ENCODE measurements around the gene RASL12. TPM values are rescaled to one million over a fixed set of nuclear protein-coding genes. Genes with fewer than 3 reads are reported as not detected.

RASL12 gene
- total RNA-seq, 8 experiments from 2014 or later = 0.05 to 0.73 (median 0.15) TPM; not detected in 3

- Histone ChIP-seq H3K27ac (no peak overlapping the region), H3K4me3 (no peak overlapping the region), H3K4me1 (replicated peaks in 1 of 2) (no peaks in the 10 kb centered on the region)
- in situ Hi-C loops (cut with MboI; ENCODE audit: low pct_unique_long_range_greater_than_20kb in 2 of 9, low sequenced_read_pairs in 9 of 9, unreplicated experiment in 9 of 9) = no loop called here
- peak in 1 of 8 experiments; percentile 9 for ATAC-seq (replicated peaks in 6 of 8)
- WGBS, 10 experiments = 18 to 80% (median 65%) methylated on average over 1 to 3 of the region's 3 CpGs
These were observed 1.7 kb downstream of the RASL12 start for GRCh38 chr15:65066001-65066634.

- 50 to 100% (median 82%) methylated on average over 1 to 4 of the region's 5 CpGs; no CpG with 5 or more reads in 3 of the 10 experiments for whole genome bisulfite sequencing, 10 experiments
- no peak overlapping the region for H3K4me3 ChIP-seq
- ATAC-seq (replicated peaks in 6 of 8) = no peak
- no peaks in the 10 kb centered on the region for H3K4me1 ChIP-seq (replicated peaks in 1 of 2)
- in situ Hi-C loops (cut with MboI; ENCODE audit: low pct_unique_long_range_greater_than_20kb in 2 of 9, low sequenced_read_pairs in 9 of 9, unreplicated experiment in 9 of 9) = no loop called here
- no peak overlapping the region for H3K27ac ChIP-seq
These were observed 5.1 kb downstream of the RASL12 start for GRCh38 chr15:65062726-65063125.

GRCh38 chr15:65062061-65062460, 5.7 kb downstream of the RASL12 start:
- ATAC-seq (replicated peaks in 6 of 8) = no peak
- Histone ChIP-seq H3K4me3 (no peak overlapping the region), H3K4me1 (replicated peaks in 1 of 2) (no peaks in the 10 kb centered on the region), H3K27ac (no peak overlapping the region)
- in situ Hi-C loops (cut with MboI; ENCODE audit: low pct_unique_long_range_greater_than_20kb in 2 of 9, low sequenced_read_pairs in 9 of 9, unreplicated experiment in 9 of 9) = no loop called here
- WGBS, 10 experiments = 33 to 100% (median 83%) methylated on average over 1 to 3 of the region's 5 CpGs; no CpG with 5 or more reads in 4 of the 10 experiments

- Histone ChIP-seq H3K4me1 (replicated peaks in 1 of 2) (no peaks in the 10 kb centered on the region), H3K27ac (no peak overlapping the region), H3K4me3 (no peak overlapping the region)
- no peak for ATAC-seq (replicated peaks in 6 of 8)
- WGBS, 10 experiments = 8 to 100% (median 70%) methylated on average over 2 to 3 of the region's 6 CpGs; no CpG with 5 or more reads in 2 of the 10 experiments
- in situ Hi-C loops (cut with MboI; ENCODE audit: low pct_unique_long_range_greater_than_20kb in 2 of 9, low sequenced_read_pairs in 9 of 9, unreplicated experiment in 9 of 9) = no loop called here
These were observed 7.0 kb downstream of the RASL12 start for GRCh38 chr15:65060641-65061397.

GRCh38 chr15:65059931-65060596, 7.7 kb downstream of the RASL12 start:
- in situ Hi-C loops (cut with MboI; ENCODE audit: low pct_unique_long_range_greater_than_20kb in 2 of 9, low sequenced_read_pairs in 9 of 9, unreplicated experiment in 9 of 9) = no loop called here

GRCh38 chr15:65059369-65059750, 8.4 kb downstream of the RASL12 start:
- no peak for ATAC-seq (replicated peaks in 6 of 8)
- Histone ChIP-seq H3K4me1 (replicated peaks in 1 of 2) (peaks cover 3 to 8% of the 10 kb centered on the region in 2 donors), H3K27ac (no peak overlapping the region), H3K4me3 (no peak overlapping the region)
- WGBS, 10 experiments = 20 to 80% (median 60%) methylated on average over 1 of the region's 3 CpGs; no CpG with 5 or more reads in 6 of the 10 experiments
- in situ Hi-C loops (cut with MboI; ENCODE audit: low pct_unique_long_range_greater_than_20kb in 2 of 9, low sequenced_read_pairs in 9 of 9, unreplicated experiment in 9 of 9) = no loop called here

More at GRCh38 chr15:65059931-65060596, 7.7 kb downstream of the RASL12 start:
- H3K27ac ChIP-seq = no peak overlapping the region
- H3K4me1 ChIP-seq (replicated peaks in 1 of 2) = peaks cover 0 to under 1% of the 10 kb centered on the region in 2 donors
- no peak overlapping the region for H3K4me3 ChIP-seq
- 33 to 100% (median 88%) methylated on average over 1 to 3 of the region's 4 CpGs; no CpG with 5 or more reads in 3 of the 10 experiments for WGBS, 10 experiments
- ATAC-seq (replicated peaks in 6 of 8) = no peak

GRCh38 chr15:65058394-65059368, 9.1 kb downstream of the RASL12 start:
- Histone ChIP-seq H3K4me3 (no peak overlapping the region), H3K27ac (no peak overlapping the region), H3K4me1 (replicated peaks in 1 of 2) (peaks cover 3 to 8% of the 10 kb centered on the region in 2 donors)
- WGBS, 10 experiments = 20 to 100% (median 87%) methylated on average over 1 to 6 of the region's 16 CpGs; no CpG with 5 or more reads in 4 of the 10 experiments
- in situ Hi-C loops (cut with MboI; ENCODE audit: low pct_unique_long_range_greater_than_20kb in 2 of 9, low sequenced_read_pairs in 9 of 9, unreplicated experiment in 9 of 9) = no loop called here
- no peak for ATAC-seq (replicated peaks in 6 of 8)

GRCh38 chr15:65057549-65057940, 10.2 kb downstream of the RASL12 start:
- 82 to 100% (median 100%) methylated on average over 1 to 3 of the region's 8 CpGs; no CpG with 5 or more reads in 4 of the 10 experiments for WGBS, 10 experiments
- Histone ChIP-seq H3K27ac (no peak overlapping the region), H3K4me3 (no peak overlapping the region), H3K4me1 (replicated peaks in 1 of 2) (peaks cover 3 to 8% of the 10 kb centered on the region in 2 donors)
- in situ Hi-C loops (cut with MboI; ENCODE audit: low pct_unique_long_range_greater_than_20kb in 2 of 9, low sequenced_read_pairs in 9 of 9, unreplicated experiment in 9 of 9) = no loop called here
- ATAC-seq (replicated peaks in 6 of 8) = no peak

- no peak overlapping the region for H3K27ac ChIP-seq
- peak in 1 of 8 experiments; percentile 45 for ATAC-seq (replicated peaks in 6 of 8)
These were observed 10.8 kb downstream of the RASL12 start for GRCh38 chr15:65056868-65057548.

GRCh38 chr15:65056106-65056505, 11.7 kb downstream of the RASL12 start:
- H3K4me1 ChIP-seq (replicated peaks in 1 of 2) = peaks cover 3 to 8% of the 10 kb centered on the region in 2 donors
- 55 to 100% (median 66%) methylated on average over 1 to 5 of the region's 9 CpGs; no CpG with 5 or more reads in 6 of the 10 experiments for WGBS, 10 experiments
- in situ Hi-C loops (cut with MboI; ENCODE audit: low pct_unique_long_range_greater_than_20kb in 2 of 9, low sequenced_read_pairs in 9 of 9, unreplicated experiment in 9 of 9) = no loop called here
- ATAC-seq (replicated peaks in 6 of 8) = no peak
- H3K27ac ChIP-seq = no peak overlapping the region
- H3K4me3 ChIP-seq = no peak overlapping the region

More at GRCh38 chr15:65056868-65057548, 10.8 kb downstream of the RASL12 start:
- H3K4me1 ChIP-seq (replicated peaks in 1 of 2) = peaks cover 3 to 8% of the 10 kb centered on the region in 2 donors
- in situ Hi-C loops (cut with MboI; ENCODE audit: low pct_unique_long_range_greater_than_20kb in 2 of 9, low sequenced_read_pairs in 9 of 9, unreplicated experiment in 9 of 9) = no loop called here
- no peak overlapping the region for H3K4me3 ChIP-seq
- WGBS, 10 experiments = 0 to 88% (median 67%) methylated on average over 1 to 4 of the region's 8 CpGs; no CpG with 5 or more reads in 3 of the 10 experiments

GRCh38 chr15:65055201-65055870, 12.5 kb downstream of the RASL12 start:
- no peak overlapping the region for H3K4me3 ChIP-seq
- WGBS, 10 experiments = 41 to 89% (median 66%) methylated on average over 1 to 3 of the region's 6 CpGs; no CpG with 5 or more reads in 6 of the 10 experiments
- H3K27ac ChIP-seq = peak overlapping the region in 1 of 2 donors; percentile 75
- ATAC-seq (replicated peaks in 6 of 8) = no peak
- peaks cover 3 to 8% of the 10 kb centered on the region in 2 donors for H3K4me1 ChIP-seq (replicated peaks in 1 of 2)
- in situ Hi-C loops (cut with MboI; ENCODE audit: low pct_unique_long_range_greater_than_20kb in 2 of 9, low sequenced_read_pairs in 9 of 9, unreplicated experiment in 9 of 9) = no loop called here
